Smooth muscle cell (in vitro differentiated cells): Measurements from ENCODE around the gene ESYT1. TPM values are rescaled to one million over a fixed set of nuclear protein-coding genes. Genes with fewer than 3 reads are reported as not detected.

Source experiments
- DNase-seq: peaks from one replicate; lab custom pipeline; 2025; ENCODE audit not compliant: unreplicated experiment; lab: John Stamatoyannopoulos, UW
- H2AFZ ChIP-seq: fragments of 200-600 bp; sonication (generic); 2 replicates; pipeline ENCODE4 v1.6.0; 2016; ENCODE audit warnings: antibody characterized with exemption, low read depth, mild to moderate bottlenecking
- H3F3A ChIP-seq: fragments of 200-600 bp; sonication (generic); 2 replicates; pipeline ENCODE4 v1.6.0; 2017; ENCODE audit warnings: antibody characterized with exemption, low read depth
- H3K27ac ChIP-seq: fragments of 200-600 bp; sonication (generic); 2 replicates; pipeline ENCODE4 v1.5.1; 2016; ENCODE audit warnings: low read depth, mild to moderate bottlenecking
- H3K27me3 ChIP-seq: fragments of 200-600 bp; sonication (generic); 2 replicates; pipeline ENCODE4 v1.6.1; 2016; ENCODE audit warnings: low read depth, mild to moderate bottlenecking
- H3K36me3 ChIP-seq: fragments of 200-600 bp; sonication (generic); 2 replicates; pipeline ENCODE4 v1.5.1; 2016; ENCODE audit warnings: low read depth
- H3K4me1 ChIP-seq: fragments of 200-600 bp; sonication (generic); 2 replicates; pipeline ENCODE4 v1.5.1; 2016; ENCODE audit warnings: low read depth
- H3K4me2 ChIP-seq: fragments of 200-600 bp; sonication (generic); 2 replicates; pipeline ENCODE4 v1.6.0; 2016; ENCODE audit warnings: mild to moderate bottlenecking
- H3K4me3 ChIP-seq: fragments of 200-600 bp; sonication (generic); 2 replicates; pipeline ENCODE4 v1.5.1; 2016; ENCODE audit warnings: mild to moderate bottlenecking
- H3K79me2 ChIP-seq: fragments of 200-600 bp; sonication (generic); 2 replicates; pipeline ENCODE4 v1.6.0; 2016; ENCODE audit warnings: low read depth, mild to moderate bottlenecking
- H3K9ac ChIP-seq: fragments of 200-600 bp; sonication (generic); 2 replicates; pipeline ENCODE4 v1.6.0; 2016; ENCODE audit warnings: low read depth
- H3K9me3 ChIP-seq: fragments of 200-600 bp; sonication (generic); replicated peaks from 2 replicates; pipeline ENCODE4 v1.5.1; 2016; ENCODE audit warnings: low read depth
- H4K20me1 ChIP-seq: fragments of 200-600 bp; sonication (generic); 2 replicates; pipeline ENCODE4 v1.6.0; 2016; ENCODE audit warnings: low read depth
- CTCF ChIP-seq: fragments of 200-600 bp; sonication (generic); IDR thresholded peaks from 2 replicates; pipeline ENCODE4 v1.5.1; 2017; ENCODE audit warnings: borderline replicate concordance, mild to moderate bottlenecking, antibody characterized with exemption; ENCODE audit not compliant: insufficient read depth, poor library complexity, severe bottlenecking
- WGBS: methylation state at CpG from one replicate; pipeline ENCODE4 v1.1.7; 2016; ENCODE audit warnings: low lambda C conversion rate; 5-methylcytosine and 5-hydroxymethylcytosine counted together
- polyA plus RNA-seq: library from polyadenylated mRNA; unstranded; fragments of >200 nt; fragmentation: Nextera tagmentation; extraction: Ambion mirVana; gene quantifications from 2 replicates; pipeline ENCODE4 v1.2.1, GENCODE V29; 2016
- total RNA-seq: library from RNA; depleted of rRNA; stranded (reverse); fragments of >200 nt; gene quantifications from 2 replicates; pipeline ENCODE4 v1.2.3, GENCODE V29; 2014

Gene ESYT1
- total and polyA plus RNA-seq, 2 experiments from 2014 or later: 69.5 to 76.0 TPM

- Histone ChIP-seq H3F3A (peaks cover 12% of the 10 kb centered on the region), H3K79me2 (peaks cover 26% of the 10 kb centered on the region), H3K27me3 (no peaks in the 10 kb centered on the region), H3K4me1 (peaks cover 18% of the 10 kb centered on the region), H3K9ac (peak overlapping the region; percentile 25), H4K20me1 (peaks cover 13% of the 10 kb centered on the region), H2AFZ (no peak overlapping the region), H3K27ac (no peak overlapping the region), H3K4me2 (no peak overlapping the region), H3K36me3 (peaks cover 11% of the 10 kb centered on the region), H3K4me3 (no peak overlapping the region), H3K9me3 (no peaks in the 10 kb centered on the region)
- WGBS: 89% methylated on average over 3 of the region's 3 CpGs
- TF ChIP-seq CTCF: no peak
- no peak for DNase-seq
Observed at GRCh38 chr12:56107242-56107641, 20.8 kb upstream of the ESYT1 start.

GRCh38 chr12:56110571-56110970 is 17.5 kb upstream of the ESYT1 start:
- Histone ChIP-seq H3K4me3 (no peak overlapping the region), H3K4me1 (peaks cover 6% of the 10 kb centered on the region), H3K27ac (peak overlapping the region; percentile 25), H3K9me3 (no peaks in the 10 kb centered on the region), H3K27me3 (no peaks in the 10 kb centered on the region), H3K79me2 (peaks cover 14% of the 10 kb centered on the region), H3K9ac (no peak overlapping the region), H3K4me2 (no peak overlapping the region), H3K36me3 (peaks cover 11% of the 10 kb centered on the region), H4K20me1 (peaks cover 9% of the 10 kb centered on the region), H2AFZ (no peak overlapping the region), H3F3A (peaks cover 26% of the 10 kb centered on the region)
- WGBS: 89% methylated on average over 5 of the region's 5 CpGs
- no peak for TF ChIP-seq CTCF
- DNase-seq: no peak

GRCh38 chr12:56114084-56114483 is 14.0 kb upstream of the ESYT1 start:
- Histone ChIP-seq H4K20me1 (peaks cover 5% of the 10 kb centered on the region), H3K4me3 (no peak overlapping the region), H3K4me2 (no peak overlapping the region), H3K27me3 (no peaks in the 10 kb centered on the region), H3K79me2 (peaks cover 8% of the 10 kb centered on the region), H3K36me3 (peaks cover 5% of the 10 kb centered on the region), H3K9me3 (no peaks in the 10 kb centered on the region), H3F3A (peaks cover 31% of the 10 kb centered on the region), H3K9ac (no peak overlapping the region), H3K4me1 (peaks cover 6% of the 10 kb centered on the region), H2AFZ (no peak overlapping the region), H3K27ac (no peak overlapping the region)
- no peak for DNase-seq
- WGBS: 89% methylated on average over 1 of the region's 1 CpG
- no peak for TF ChIP-seq CTCF

- Histone ChIP-seq H3K9ac (peak overlapping the region; percentile 96), H2AFZ (peak overlapping the region; percentile 79), H3K27me3 (no peaks in the 10 kb centered on the region)
Observed at GRCh38 chr12:56115329-56115728, 12.7 kb upstream of the ESYT1 start.

More at GRCh38 chr12:56115329-56115728, 12.7 kb upstream of the ESYT1 start:
- peaks cover 12% of the 10 kb centered on the region for H3K4me1 ChIP-seq
- peak overlapping the region; percentile 74 for H3K4me3 ChIP-seq
- H3F3A ChIP-seq: peaks cover 31% of the 10 kb centered on the region
- WGBS: 22% methylated on average over 10 of the region's 10 CpGs
- no peak for TF ChIP-seq CTCF
- peaks cover 8% of the 10 kb centered on the region for H3K79me2 ChIP-seq
- no peaks in the 10 kb centered on the region for H3K9me3 ChIP-seq
- H3K4me2 ChIP-seq: peak overlapping the region; percentile 96
- no peak for DNase-seq
- H4K20me1 ChIP-seq: peaks cover 10% of the 10 kb centered on the region
- peaks cover 5% of the 10 kb centered on the region for H3K36me3 ChIP-seq
- H3K27ac ChIP-seq: peak overlapping the region; percentile 95
